Activated CD8-positive, alpha-beta memory T cell treated with anti-CD3 and anti-CD28 coated beads for 1 hour (primary cell): Measurements from ENCODE around the gene SEZ6.

ENCODE experiments used
- DNase-seq, 2 donors: peaks; one replicate each; pipeline ENCODE4 v3.0.0-alpha.2; 2020; ENCODE audit warnings: low read depth in 1 of 2; ENCODE audit errors: extremely low read depth in 1 of 2

SEZ6 gene

GRCh38 chr17:29005936-29006511, at the start of gene SEZ6:
SEZ6 (minus strand) TSS chr17:29006033; CDS start chr17:29005869, 164 bp downstream.
- peak in 1 of 2 donors; percentile 49 for DNase-seq

- no peak for DNase-seq
Measured at GRCh38 chr17:29054835-29055234, 49.0 kb upstream of the SEZ6 start.

GRCh38 chr17:29051731-29052130, 45.9 kb upstream of the SEZ6 start:
- no peak for DNase-seq

GRCh38 chr17:29051194-29051593, 45.4 kb upstream of the SEZ6 start:
- DNase-seq: no peak

GRCh38 chr17:29050176-29050575, 44.3 kb upstream of the SEZ6 start:
- DNase-seq: no peak

GRCh38 chr17:29049541-29050145, 43.8 kb upstream of the SEZ6 start:
- no peak for DNase-seq

- no peak for DNase-seq
Measured at GRCh38 chr17:29048440-29049368, 42.9 kb upstream of the SEZ6 start.

- DNase-seq: no peak
Measured at GRCh38 chr17:29046473-29046839, 40.6 kb upstream of the SEZ6 start.

GRCh38 chr17:29045734-29046472, 40.1 kb upstream of the SEZ6 start:
- DNase-seq: no peak

GRCh38 chr17:29045026-29045425, 39.2 kb upstream of the SEZ6 start:
- no peak for DNase-seq

- no peak for DNase-seq
Measured at GRCh38 chr17:29043539-29044145, 37.8 kb upstream of the SEZ6 start.

GRCh38 chr17:29042679-29043538, 37.1 kb upstream of the SEZ6 start, which contains the start of gene PIPOX:
PIPOX (plus strand) TSS chr17:29043141; CDS start chr17:29043226, 85 bp downstream.
- DNase-seq: no peak

GRCh38 chr17:29042026-29042678, 36.3 kb upstream of the SEZ6 start:
- no peak for DNase-seq

GRCh38 chr17:29041571-29041970, 35.7 kb upstream of the SEZ6 start:
- DNase-seq: no peak

GRCh38 chr17:29041091-29041490, 35.3 kb upstream of the SEZ6 start:
- no peak for DNase-seq

- DNase-seq: no peak
Measured at GRCh38 chr17:29039764-29040598, 34.1 kb upstream of the SEZ6 start.

- DNase-seq: no peak
Measured at GRCh38 chr17:29038085-29038795, 32.4 kb upstream of the SEZ6 start.

- DNase-seq: no peak
Measured at GRCh38 chr17:29037739-29038084, 31.9 kb upstream of the SEZ6 start.
